ENCODE results near the gene CHCHD6.

DNA sequence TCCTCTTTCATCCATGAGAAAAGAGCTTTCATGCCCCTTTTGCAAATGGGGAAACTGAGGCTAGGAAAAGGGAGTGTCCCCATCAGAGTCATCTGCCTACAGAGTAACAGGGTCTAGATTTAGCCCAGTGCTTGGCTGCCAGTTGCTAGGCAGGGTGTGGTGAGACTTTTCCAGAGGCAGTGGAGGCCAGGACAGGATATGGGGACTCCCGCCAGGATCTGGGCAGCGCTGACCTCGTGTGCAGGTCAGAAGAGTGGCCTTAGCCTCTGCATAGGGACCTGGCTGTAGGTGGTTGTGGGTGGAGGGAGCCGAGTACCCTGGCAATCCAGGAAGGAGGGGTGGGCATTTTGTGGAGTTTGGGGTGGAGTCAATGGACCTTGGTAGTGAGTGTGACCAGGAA is 283.1 kb downstream of the CHCHD6 start:
- no peak for TF ChIP-seq GATA1 (IDR thresholded peaks at IDR 0.05; ENCODE audit: low read depth, low read length)
- TF ChIP-seq POLR2A (IDR thresholded peaks at IDR 0.05; ENCODE audit: low read length), result no peak

Data from erythroblast (primary cell).